GM21360 (cell line): Measurements from ENCODE around the gene NDUFAF5.
"Not testable (repeated sequence)": the region's sequence is repeated elsewhere in the genome, so short reads cannot be mapped to it uniquely, and the experiment has no call there.

Experiments
- ATAC-seq: cut with Tn5 transposase; IDR thresholded peaks from one replicate; pipeline ENCODE4 v1.9.1; 2021; ENCODE audit warnings: mild to moderate bottlenecking, moderate library complexity; ENCODE audit not compliant: unreplicated experiment

The NDUFAF5 gene, protein sequence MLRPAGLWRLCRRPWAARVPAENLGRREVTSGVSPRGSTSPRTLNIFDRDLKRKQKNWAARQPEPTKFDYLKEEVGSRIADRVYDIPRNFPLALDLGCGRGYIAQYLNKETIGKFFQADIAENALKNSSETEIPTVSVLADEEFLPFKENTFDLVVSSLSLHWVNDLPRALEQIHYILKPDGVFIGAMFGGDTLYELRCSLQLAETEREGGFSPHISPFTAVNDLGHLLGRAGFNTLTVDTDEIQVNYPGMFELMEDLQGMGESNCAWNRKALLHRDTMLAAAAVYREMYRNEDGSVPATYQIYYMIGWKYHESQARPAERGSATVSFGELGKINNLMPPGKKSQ

DNA sequence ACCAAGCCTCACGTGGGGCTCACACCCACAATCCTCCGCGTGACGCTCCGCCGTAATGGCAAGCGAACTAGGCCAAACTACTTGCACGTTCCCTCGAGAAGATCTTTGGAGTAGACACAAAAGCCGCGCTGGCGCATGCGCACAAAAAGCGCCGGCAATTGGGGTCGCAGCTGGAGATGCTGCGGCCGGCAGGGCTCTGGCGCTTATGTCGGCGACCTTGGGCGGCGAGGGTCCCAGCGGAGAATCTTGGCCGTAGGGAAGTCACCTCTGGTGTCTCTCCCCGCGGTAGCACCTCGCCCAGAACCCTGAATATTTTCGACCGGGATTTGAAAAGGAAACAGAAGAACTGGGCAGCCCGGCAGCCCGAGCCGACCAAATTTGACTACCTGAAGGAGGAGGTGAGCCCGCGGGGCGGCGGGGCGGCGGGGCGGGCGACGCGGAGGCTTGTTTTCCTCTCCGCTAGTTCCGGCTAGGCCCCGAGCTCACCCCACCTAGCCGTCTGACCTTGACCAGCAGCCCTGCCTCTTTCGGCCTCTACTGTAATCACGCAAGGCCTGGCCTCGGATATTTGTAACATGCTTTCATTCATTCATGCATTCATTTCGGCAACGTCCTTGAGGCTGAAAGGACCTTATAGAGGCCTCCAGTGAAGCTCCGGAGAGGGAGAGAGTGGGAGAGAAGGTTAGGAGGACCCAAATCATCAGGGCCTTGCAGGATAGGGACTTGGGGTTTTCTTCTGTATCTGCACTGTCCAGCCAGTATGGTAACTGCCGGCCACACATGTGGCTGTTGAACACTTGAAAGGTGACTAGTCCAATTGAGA, at the start of gene NDUFAF5, which contains the start of gene ESF1:
Gene NDUFAF5, plus strand, starts transcription at position 136 of the 823 bp plus-strand sequence. Its CDS starts 41 bp downstream, at position 177.
Gene ESF1, minus strand, starts transcription at position 27 of the 823 bp plus-strand sequence. CDS start 1,779 bp downstream, outside the sequence.
- peak; percentile 94 for ATAC-seq

- ATAC-seq = no peak
Measured at GRCh38 chr20:13735826-13736225, 49.0 kb upstream of the NDUFAF5 start.

DNA sequence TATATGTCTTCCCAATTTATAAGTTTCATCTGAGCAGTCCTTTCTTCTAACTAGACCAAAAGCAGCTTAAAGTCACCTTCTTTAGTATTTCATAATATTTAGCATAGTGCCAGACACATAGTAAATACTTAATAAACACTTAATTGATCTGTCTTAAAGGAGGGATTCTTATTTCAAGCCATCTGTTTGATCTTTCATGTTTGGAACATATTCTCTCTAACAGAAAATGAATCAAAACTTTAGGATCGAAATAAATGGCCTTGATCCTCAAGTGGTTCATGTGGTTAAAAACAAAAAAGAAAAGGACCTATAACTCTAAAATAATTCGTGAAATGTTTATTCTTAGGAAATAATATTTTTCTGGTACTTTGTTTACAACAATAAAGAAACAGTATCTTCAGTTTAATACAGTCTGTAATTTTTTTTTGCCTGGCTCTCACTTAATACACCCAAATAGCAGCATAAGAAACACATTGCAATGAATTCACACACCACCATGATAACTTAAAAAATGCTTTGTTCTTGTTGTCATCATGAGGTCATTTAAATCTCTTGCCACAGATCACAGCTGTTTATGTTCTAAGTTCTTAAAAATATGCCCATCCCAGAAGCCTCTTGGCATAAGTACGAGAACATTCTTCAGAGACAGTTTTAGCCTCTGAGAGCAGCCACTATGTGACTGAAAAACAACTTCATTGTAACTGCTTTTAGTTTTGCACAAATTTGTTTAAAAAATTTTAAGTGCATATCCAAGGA, 48.2 kb upstream of the NDUFAF5 start:
- no peak for ATAC-seq

DNA sequence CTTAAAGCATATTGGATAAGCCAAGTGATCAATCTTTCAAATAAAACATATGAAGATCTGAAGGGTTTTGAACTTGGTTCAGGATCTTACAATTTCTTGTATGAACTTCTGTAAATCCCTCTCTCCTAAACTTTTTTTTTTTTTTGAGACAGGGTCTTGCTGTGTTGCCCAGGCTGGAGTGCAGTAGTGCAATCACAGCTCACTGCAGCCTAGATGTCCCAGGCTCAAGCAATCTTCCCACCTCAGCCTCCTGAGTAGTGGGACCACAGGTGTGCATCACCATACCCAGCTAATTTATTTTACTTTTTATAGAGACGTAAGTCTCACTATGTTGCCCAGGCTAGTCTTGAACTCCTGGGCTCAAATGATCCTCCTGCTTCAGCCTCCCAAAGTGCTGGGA, 46.6 kb upstream of the NDUFAF5 start:
- ATAC-seq = not testable (repeated sequence)

- no peak for ATAC-seq
Measured at GRCh38 chr20:13739731-13740649, 44.8 kb upstream of the NDUFAF5 start.

- no peak for ATAC-seq
Measured at GRCh38 chr20:13741879-13742278, 42.9 kb upstream of the NDUFAF5 start.

- no peak for ATAC-seq
Measured at GRCh38 chr20:13744352-13744751, 40.5 kb upstream of the NDUFAF5 start.

- no peak for ATAC-seq
Measured at GRCh38 chr20:13745784-13746183, 39.0 kb upstream of the NDUFAF5 start.

GRCh38 chr20:13749811-13750210, 35.0 kb upstream of the NDUFAF5 start:
- ATAC-seq = no peak

DNA sequence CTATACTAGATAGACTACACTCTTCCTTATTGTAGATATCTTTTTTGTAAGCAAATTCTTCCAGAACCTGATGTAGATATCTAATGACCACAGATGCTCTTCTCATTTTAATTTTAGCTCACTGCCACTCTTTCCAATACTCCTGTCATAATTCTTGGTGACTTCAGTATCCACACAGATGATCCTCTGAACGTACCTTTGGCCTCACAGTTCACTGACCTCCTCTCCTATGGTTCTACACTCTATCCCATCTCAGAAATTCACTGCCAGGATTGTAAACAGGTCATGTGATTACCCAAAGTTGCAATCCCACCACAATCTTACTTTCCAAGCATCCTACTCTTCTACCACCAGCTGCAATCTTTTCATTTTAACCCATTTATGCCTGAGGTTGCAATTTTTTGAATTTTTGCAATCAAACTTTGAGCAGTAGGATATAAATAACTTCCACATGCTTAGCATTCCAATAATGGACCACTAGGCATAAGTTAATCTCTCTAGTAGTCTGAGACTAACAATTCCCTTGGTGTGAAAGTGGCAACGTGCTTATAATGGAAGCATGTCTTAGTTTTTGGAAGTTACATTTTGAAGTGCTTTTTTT, 31.3 kb upstream of the NDUFAF5 start:
- no peak for ATAC-seq

DNA sequence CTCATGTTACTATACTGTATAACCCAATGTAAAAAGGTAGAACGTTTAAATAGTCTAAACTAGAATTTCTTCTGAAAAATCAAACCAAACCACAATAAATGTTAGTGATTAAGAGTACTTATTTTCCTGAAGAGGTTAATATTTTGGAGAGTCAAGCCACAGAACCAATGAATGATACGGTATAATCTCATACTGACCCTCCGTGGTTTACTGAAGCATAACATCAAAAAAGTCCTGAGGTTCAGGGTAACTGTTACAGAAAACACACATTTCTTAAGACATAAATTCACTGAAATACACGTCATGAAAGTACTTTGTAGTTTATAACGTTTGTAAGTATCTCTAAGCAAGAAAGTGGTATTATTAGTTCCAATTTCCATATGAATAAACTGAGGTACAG, 29.0 kb upstream of the NDUFAF5 start:
- ATAC-seq = no peak

DNA sequence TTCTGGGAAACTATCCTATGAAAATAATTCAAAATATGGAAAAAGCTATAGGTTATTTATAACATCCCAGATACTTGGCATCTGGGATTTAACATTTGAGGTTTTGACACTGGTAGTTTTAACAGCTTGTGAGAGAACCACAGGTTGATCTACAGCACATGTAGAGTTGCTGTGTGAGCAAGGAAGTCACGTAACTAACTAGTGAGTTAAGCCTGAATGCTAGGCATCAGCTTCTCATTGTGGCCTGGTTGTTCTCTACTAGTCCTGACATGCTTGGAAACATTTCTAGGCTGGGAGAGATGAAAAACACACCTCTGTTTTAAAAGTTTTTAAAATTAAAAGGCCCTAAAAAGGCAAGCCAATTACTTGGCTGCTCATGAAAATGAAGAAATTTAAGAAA, 28.3 kb upstream of the NDUFAF5 start:
- no peak for ATAC-seq

GRCh38 chr20:13758884-13759283, 25.9 kb upstream of the NDUFAF5 start:
- no peak for ATAC-seq

GRCh38 chr20:13760451-13760946, 24.3 kb upstream of the NDUFAF5 start:
- ATAC-seq = not testable (repeated sequence)

GRCh38 chr20:13765299-13765698, 19.5 kb upstream of the NDUFAF5 start:
- ATAC-seq = no peak

DNA sequence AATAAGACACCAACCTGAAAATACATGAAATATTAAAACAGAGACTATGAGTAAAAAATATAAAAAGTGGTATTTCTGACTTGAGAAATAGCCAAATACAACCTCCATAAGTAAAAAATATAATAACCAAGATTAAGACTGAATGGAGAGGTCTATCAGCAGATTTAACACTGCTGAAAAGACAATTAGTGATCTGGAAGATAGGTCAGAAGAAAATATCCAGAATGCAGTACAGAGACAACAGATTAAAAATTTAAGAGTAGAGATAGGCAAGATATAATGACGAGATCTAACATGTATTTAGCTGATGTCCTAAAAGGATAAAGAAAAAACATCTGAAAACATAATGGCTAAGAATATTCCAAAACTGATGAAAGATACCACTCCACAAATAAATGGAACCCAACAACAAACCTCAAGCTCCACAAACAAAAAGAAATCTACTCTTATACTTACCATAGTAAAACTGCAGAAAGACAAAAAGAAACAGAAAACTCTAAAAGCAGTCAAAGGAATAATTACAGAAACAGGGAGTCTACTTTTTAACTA, 18.9 kb upstream of the NDUFAF5 start:
- no peak for ATAC-seq

DNA sequence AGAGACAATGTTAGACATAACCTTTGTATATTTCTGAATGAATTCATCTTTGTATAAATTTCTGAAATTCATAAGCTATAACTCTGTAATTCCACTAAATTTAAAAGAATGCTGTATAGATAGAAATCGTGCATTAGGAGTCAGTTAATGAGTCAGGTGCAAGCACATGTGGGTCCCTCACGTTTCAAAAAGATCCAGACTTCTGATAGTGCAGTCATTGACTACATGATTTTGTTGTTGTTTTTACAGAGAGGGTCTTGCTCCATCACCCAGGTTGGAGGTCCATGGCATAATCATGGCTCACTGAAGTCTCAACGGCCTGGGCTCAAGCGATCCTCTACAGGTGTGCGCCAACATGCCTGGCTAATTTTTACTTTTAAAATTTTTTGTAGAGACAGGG, 14.7 kb upstream of the NDUFAF5 start:
- ATAC-seq = no peak

GRCh38 chr20:13771853-13772453, 12.9 kb upstream of the NDUFAF5 start:
- no peak for ATAC-seq

DNA sequence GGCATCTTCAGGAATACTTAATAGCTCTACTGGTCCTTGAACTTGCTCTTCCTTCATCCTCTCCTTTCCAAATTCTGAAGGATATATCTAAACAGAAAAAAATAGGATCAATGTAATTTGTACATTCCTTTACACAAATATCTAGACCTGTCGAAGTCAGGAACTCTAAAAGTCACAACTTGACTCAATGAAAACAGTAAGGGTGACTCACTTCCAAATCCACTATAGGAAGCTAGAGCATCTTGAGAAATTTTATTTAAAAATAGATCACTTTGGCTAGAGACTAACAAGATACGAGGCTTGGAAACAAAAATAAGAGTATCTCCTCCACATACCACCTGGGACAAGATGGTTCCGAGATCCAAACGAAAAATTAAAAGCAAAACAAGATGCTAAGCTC, 12.3 kb upstream of the NDUFAF5 start:
- no peak for ATAC-seq
